Suprapubic skin (tissue), 4 donors: ENCODE measurements around the gene SLC25A47. TPM values are rescaled to one million over a fixed set of nuclear protein-coding genes. Genes with fewer than 3 reads are reported as not detected.

Experiments used
- DNase-seq, 2 donors: peaks; one replicate each; pipeline ENCODE4 v3.0.0-alpha.2; 2019; ENCODE audit warnings: low spot score in 2 of 2
- H3K27ac ChIP-seq: fragments of 200-600 bp; sonication (generic); one replicate; pipeline ENCODE4 v1.5.1; 2019
- H3K27me3 ChIP-seq: fragments of 200-600 bp; sonication (generic); one replicate; pipeline ENCODE4 v1.5.1; 2019
- H3K36me3 ChIP-seq: fragments of 200-600 bp; sonication (generic); one replicate; pipeline ENCODE4 v1.5.1; 2019
- H3K4me1 ChIP-seq: fragments of 200-600 bp; sonication (generic); one replicate; pipeline ENCODE4 v1.5.1; 2019
- H3K4me3 ChIP-seq: fragments of 200-600 bp; sonication (generic); one replicate; pipeline ENCODE4 v1.5.1; 2019; ENCODE audit warnings: mild to moderate bottlenecking
- H3K9me3 ChIP-seq: fragments of 200-600 bp; sonication (generic); one replicate; pipeline ENCODE4 v1.5.1; 2019
- EP300 ChIP-seq: sonication (generic); formaldehyde crosslinking; IDR thresholded peaks from one replicate; pipeline ENCODE4 v1.6.1; 2017; ENCODE audit warnings: antibody characterized with exemption
- POLR2A ChIP-seq, 2 donors: fragments of 450-650 bp; IDR thresholded peaks; one replicate each; pipeline ENCODE4 v1.6.1; 2017; ENCODE audit warnings: antibody characterized with exemption in 2 of 2, mild to moderate bottlenecking in 2 of 2, moderate library complexity in 2 of 2
- POLR2AphosphoS5 ChIP-seq, 3 donors: sonication (generic); formaldehyde crosslinking; IDR thresholded peaks; one replicate each; pipeline ENCODE4 v1.6.1; 2017; ENCODE audit warnings: antibody characterized with exemption in 3 of 3
- WGBS: methylation state at CpG from one replicate; pipeline ENCODE4 v1.1.5; 2018; 5-methylcytosine and 5-hydroxymethylcytosine counted together
- total RNA-seq, 4 donors: library from RNA; depleted of rRNA; stranded (reverse); fragments of >200 nt; gene quantifications; one replicate each; pipeline ENCODE4 v1.1.0, GENCODE V29; 2016
- TF ChIP-seq, protein P1 (sequence below), 2 donors: fragments of 200-600 bp in 1 of 2; fragments of 450-650 bp in 1 of 2; sonication (generic) in 1 of 2; IDR thresholded peaks; one replicate each; pipeline ENCODE4 v1.5.1; 2016 to 2019; ENCODE audit warnings: antibody characterized with exemption in 2 of 2, mild to moderate bottlenecking in 1 of 2, moderate library complexity in 1 of 2

SLC25A47 gene
- total RNA-seq, 4 donors from 2014 or later: 0.30 to 1.4 TPM; not detected in 2

DNA sequence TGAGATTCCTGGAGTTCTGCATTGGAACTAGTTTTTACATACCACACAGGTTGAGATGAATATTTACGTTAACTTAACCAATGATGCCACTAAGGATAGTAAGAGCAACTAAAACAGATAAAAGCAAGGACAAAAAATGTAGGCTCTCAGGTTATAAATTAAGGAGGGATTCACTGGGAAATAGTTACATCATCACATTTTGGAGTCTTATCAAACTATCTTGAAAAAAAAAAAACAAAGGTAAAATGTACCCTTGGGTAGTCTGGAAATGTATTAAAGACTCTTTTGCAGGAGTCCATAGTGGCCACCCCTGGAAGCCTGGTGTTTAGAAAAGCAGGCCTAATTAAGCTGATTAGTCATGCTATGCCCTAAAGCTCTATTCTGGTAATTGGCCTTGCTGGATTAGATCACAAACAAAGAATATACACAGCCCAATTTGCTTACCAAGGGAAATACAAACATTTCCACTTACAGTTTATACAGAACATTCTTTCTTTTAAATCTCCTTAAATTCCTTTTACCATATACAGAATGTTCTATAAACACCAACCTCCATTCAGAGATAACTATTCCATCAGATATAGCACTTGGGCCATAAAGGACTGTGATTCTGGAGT is 39.3 kb downstream of the SLC25A47 start:
- Histone ChIP-seq H3K27ac (no peak overlapping the region), H3K4me3 (no peak overlapping the region), H3K36me3 (peaks cover 52% of the 10 kb centered on the region), H3K9me3 (no peaks in the 10 kb centered on the region), H3K27me3 (no peaks in the 10 kb centered on the region), H3K4me1 (no peaks in the 10 kb centered on the region)
- no peak for DNase-seq
- 95% methylated on average over 1 of the region's 1 CpG for WGBS
- TF ChIP-seq, protein P1, sequence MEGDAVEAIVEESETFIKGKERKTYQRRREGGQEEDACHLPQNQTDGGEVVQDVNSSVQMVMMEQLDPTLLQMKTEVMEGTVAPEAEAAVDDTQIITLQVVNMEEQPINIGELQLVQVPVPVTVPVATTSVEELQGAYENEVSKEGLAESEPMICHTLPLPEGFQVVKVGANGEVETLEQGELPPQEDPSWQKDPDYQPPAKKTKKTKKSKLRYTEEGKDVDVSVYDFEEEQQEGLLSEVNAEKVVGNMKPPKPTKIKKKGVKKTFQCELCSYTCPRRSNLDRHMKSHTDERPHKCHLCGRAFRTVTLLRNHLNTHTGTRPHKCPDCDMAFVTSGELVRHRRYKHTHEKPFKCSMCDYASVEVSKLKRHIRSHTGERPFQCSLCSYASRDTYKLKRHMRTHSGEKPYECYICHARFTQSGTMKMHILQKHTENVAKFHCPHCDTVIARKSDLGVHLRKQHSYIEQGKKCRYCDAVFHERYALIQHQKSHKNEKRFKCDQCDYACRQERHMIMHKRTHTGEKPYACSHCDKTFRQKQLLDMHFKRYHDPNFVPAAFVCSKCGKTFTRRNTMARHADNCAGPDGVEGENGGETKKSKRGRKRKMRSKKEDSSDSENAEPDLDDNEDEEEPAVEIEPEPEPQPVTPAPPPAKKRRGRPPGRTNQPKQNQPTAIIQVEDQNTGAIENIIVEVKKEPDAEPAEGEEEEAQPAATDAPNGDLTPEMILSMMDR (IDR thresholded peaks at IDR 0.05): no peak
- TF ChIP-seq POLR2AphosphoS5 (IDR thresholded peaks at IDR 0.05) (no peak), EP300 (no peak), POLR2A (IDR thresholded peaks at IDR 0.05) (no peak)

DNA sequence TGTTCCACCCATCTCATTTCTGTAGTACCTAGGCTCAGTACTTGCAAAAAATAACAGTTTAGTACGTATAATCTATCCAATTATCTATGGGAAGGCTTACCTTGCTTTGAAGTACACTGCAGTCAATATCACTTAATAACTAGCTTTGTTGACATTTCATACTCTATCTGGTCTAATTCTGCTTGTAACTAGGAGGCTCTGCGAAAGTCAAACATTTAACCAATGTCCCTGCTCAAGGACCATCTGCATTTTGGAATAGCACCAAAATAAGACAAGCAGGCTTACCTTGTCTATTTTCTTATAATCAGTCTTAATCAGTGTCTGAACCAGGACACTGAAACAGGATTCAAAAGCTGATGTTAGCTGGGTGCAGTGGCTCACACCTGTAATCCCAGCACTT is 39.9 kb downstream of the SLC25A47 start:
- no peak for DNase-seq
- H3K4me1 ChIP-seq: no peaks in the 10 kb centered on the region
- 97% methylated on average over 2 of the region's 2 CpGs for WGBS
- peaks cover 58% of the 10 kb centered on the region for H3K36me3 ChIP-seq
- H3K27ac ChIP-seq: no peak overlapping the region
- TF ChIP-seq POLR2AphosphoS5 (IDR thresholded peaks at IDR 0.05): no peak
- TF ChIP-seq, protein P1 (IDR thresholded peaks at IDR 0.05): no peak
- no peak overlapping the region for H3K4me3 ChIP-seq
- no peaks in the 10 kb centered on the region for H3K27me3 ChIP-seq
- H3K9me3 ChIP-seq: no peaks in the 10 kb centered on the region

DNA sequence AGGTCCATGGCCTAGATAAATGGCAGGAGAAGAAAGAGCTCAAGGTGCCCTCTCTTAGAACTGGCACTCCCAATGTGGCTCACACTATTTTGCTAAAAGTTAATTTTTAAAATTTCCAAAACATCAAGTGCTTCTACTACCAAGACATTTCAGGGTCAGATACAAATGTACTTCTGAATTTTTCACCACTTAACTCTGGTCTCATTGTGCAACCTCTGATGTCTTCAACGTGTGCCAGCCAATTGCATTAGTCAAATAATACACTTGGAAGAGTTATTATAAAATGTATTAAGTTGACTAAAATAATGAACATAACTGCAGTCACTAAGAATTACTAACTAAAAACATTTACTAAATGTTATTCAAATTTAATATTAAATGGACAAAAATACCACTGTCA is 41.3 kb downstream of the SLC25A47 start:
- Histone ChIP-seq H3K36me3 (peaks cover 59% of the 10 kb centered on the region), H3K4me3 (no peak overlapping the region), H3K27ac (no peak overlapping the region), H3K27me3 (no peaks in the 10 kb centered on the region), H3K9me3 (no peaks in the 10 kb centered on the region), H3K4me1 (no peaks in the 10 kb centered on the region)
- 71% methylated on average over 1 of the region's 1 CpG for whole genome bisulfite sequencing
- no peak for DNase-seq
- TF ChIP-seq POLR2AphosphoS5 (IDR thresholded peaks at IDR 0.05) (no peak), EP300 (no peak), POLR2A (IDR thresholded peaks at IDR 0.05) (no peak)
- TF ChIP-seq, protein P1 (IDR thresholded peaks at IDR 0.05): no peak

DNA sequence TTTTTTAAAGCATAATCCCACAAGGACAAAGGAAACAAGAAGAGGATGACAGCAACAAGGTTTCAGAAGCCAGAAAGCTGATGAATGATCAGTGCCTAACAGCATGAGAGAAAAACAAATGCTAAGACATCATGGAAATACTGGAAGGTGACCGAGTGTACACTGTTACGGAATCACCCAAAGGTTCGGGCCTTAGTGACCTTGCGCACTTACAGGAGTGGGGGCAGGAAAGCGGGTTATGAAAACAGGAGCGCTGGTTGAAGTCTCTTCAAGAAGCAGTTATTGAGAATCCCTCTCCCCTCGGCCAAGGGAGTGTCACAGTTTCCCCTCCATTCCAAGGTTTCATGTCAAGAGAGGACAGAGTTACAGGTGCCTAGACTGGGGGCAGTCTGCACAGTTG is 42.6 kb downstream of the SLC25A47 start:
- Histone ChIP-seq H3K4me1 (no peaks in the 10 kb centered on the region), H3K27me3 (no peaks in the 10 kb centered on the region), H3K27ac (no peak overlapping the region), H3K4me3 (no peak overlapping the region), H3K9me3 (no peaks in the 10 kb centered on the region), H3K36me3 (peaks cover 46% of the 10 kb centered on the region)
- no peak for TF ChIP-seq EP300
- no peak for TF ChIP-seq POLR2A (IDR thresholded peaks at IDR 0.05)
- TF ChIP-seq, protein P1 (IDR thresholded peaks at IDR 0.05): no peak
- no peak for TF ChIP-seq POLR2AphosphoS5 (IDR thresholded peaks at IDR 0.05)
- DNase-seq: no peak
- WGBS: 93% methylated on average over 6 of the region's 7 CpGs

DNA sequence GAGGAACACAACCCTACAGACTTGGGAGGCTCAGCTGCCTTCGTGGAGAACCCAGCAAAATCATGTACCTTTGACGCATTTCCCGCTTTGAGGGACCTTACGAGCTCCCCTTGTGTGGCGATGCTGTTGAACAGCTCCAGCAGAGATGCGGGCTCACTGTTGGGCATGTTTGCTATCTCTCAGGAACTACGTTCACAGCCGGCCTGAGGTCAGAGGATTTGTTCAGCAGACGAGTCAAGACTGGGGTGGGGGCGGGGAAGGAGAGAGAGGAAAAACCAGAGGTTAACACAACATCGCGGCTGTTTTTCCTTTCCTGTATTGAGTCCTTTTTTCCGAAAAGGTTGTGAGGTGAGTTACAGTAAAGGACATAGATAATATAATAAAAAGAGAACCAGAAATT is 45.9 kb downstream of the SLC25A47 start:
- Histone ChIP-seq H3K4me3 (no peak overlapping the region), H3K36me3 (peaks cover 37% of the 10 kb centered on the region), H3K27me3 (no peaks in the 10 kb centered on the region), H3K9me3 (no peaks in the 10 kb centered on the region), H3K4me1 (no peaks in the 10 kb centered on the region), H3K27ac (no peak overlapping the region)
- 94% methylated on average over 13 of the region's 13 CpGs for WGBS
- no peak for DNase-seq
- TF ChIP-seq POLR2AphosphoS5 (IDR thresholded peaks at IDR 0.05): no peak
- TF ChIP-seq, protein P1 (IDR thresholded peaks at IDR 0.05): no peak
- TF ChIP-seq EP300: no peak
- TF ChIP-seq POLR2A (IDR thresholded peaks at IDR 0.05): no peak
